BE2C (cell line): ENCODE measurements around the gene PSMA8.
"Not testable (repeated sequence)": the region's sequence is repeated elsewhere in the genome, so short reads cannot be mapped to it uniquely, and the experiment has no call there.

Source experiments
- DNase-seq: peaks from one replicate; pipeline ENCODE4 v3.0.0-alpha.2; 2020
- H3K27me3 ChIP-seq: fragments of 250-450 bp; sonication (Bioruptor Pico); 2 replicates; pipeline ENCODE4 v1.5.1; 2020; ENCODE audit warnings: mild to moderate bottlenecking
- H3K36me3 ChIP-seq: fragments of 250-450 bp; sonication (Bioruptor Pico); 2 replicates; pipeline ENCODE4 v1.5.1; 2020; ENCODE audit warnings: mild to moderate bottlenecking
- H3K4me1 ChIP-seq: fragments of 250-450 bp; sonication (Bioruptor Pico); 2 replicates; pipeline ENCODE4 v1.5.1; 2020
- H3K4me3 ChIP-seq: 2 replicates; pipeline ENCODE4 v1.5.1; 2011; ENCODE audit warnings: low read depth, low read length
- H3K9me3 ChIP-seq: fragments of 250-450 bp; sonication (Bioruptor Pico); 2 replicates; pipeline ENCODE4 v1.5.1; 2020
- CTCF ChIP-seq: IDR thresholded peaks from 2 replicates; pipeline ENCODE4 v1.5.1; 2012; ENCODE audit warnings: mild to moderate bottlenecking, low read depth, low read length

Gene PSMA8

GRCh38 chr18:26183395-26184112 lies 49.9 kb downstream of the PSMA8 start:
- no peaks in the 10 kb centered on the region for H3K27me3 ChIP-seq
- H3K36me3 ChIP-seq, result no peaks in the 10 kb centered on the region
- no peak for TF ChIP-seq CTCF
- no peak for DNase-seq
- H3K9me3 ChIP-seq, result no peaks in the 10 kb centered on the region
- H3K4me3 ChIP-seq, result no peak overlapping the region
- no peaks in the 10 kb centered on the region for H3K4me1 ChIP-seq

- Histone ChIP-seq H3K36me3 (no peaks in the 10 kb centered on the region), H3K4me1 (no peaks in the 10 kb centered on the region), H3K9me3 (no peaks in the 10 kb centered on the region), H3K27me3 (no peaks in the 10 kb centered on the region), H3K4me3 (no peak overlapping the region)
- no peak for DNase-seq
- no peak for TF ChIP-seq CTCF
Measured at GRCh38 chr18:26185267-26185666, 51.6 kb downstream of the PSMA8 start.

GRCh38 chr18:26190506-26190905 lies 56.8 kb downstream of the PSMA8 start:
- no peaks in the 10 kb centered on the region for H3K36me3 ChIP-seq
- no peaks in the 10 kb centered on the region for H3K4me1 ChIP-seq
- DNase-seq, result no peak
- no peak overlapping the region for H3K4me3 ChIP-seq
- no peak for TF ChIP-seq CTCF
- no peaks in the 10 kb centered on the region for H3K27me3 ChIP-seq
- H3K9me3 ChIP-seq, result no peaks in the 10 kb centered on the region

GRCh38 chr18:26192233-26192632 lies 58.6 kb downstream of the PSMA8 start:
- Histone ChIP-seq H3K36me3 (no peaks in the 10 kb centered on the region), H3K27me3 (no peaks in the 10 kb centered on the region), H3K4me1 (no peaks in the 10 kb centered on the region), H3K9me3 (no peaks in the 10 kb centered on the region), H3K4me3 (no peak overlapping the region)
- no peak for DNase-seq
- TF ChIP-seq CTCF, result no peak

GRCh38 chr18:26196605-26197004 lies 62.9 kb downstream of the PSMA8 start:
- Histone ChIP-seq H3K4me3 (no peak overlapping the region), H3K9me3 (no peaks in the 10 kb centered on the region), H3K27me3 (no peaks in the 10 kb centered on the region), H3K36me3 (no peaks in the 10 kb centered on the region), H3K4me1 (no peaks in the 10 kb centered on the region)
- no peak for DNase-seq
- no peak for TF ChIP-seq CTCF

- not testable (repeated sequence) for H3K27me3 ChIP-seq, DNase-seq, H3K9me3 ChIP-seq, H3K4me1 ChIP-seq, H3K36me3 ChIP-seq, H3K4me3 ChIP-seq
Measured at GRCh38 chr18:26202001-26202400, 68.3 kb downstream of the PSMA8 start.
